GM19099 (cell line): ENCODE measurements around the gene RSRC2.

ENCODE experiments used
- POLR2A ChIP-seq: IDR thresholded peaks from 3 replicates; pipeline ENCODE4 v1.6.1; 2011; ENCODE audit warnings: low read depth; ENCODE audit not compliant: insufficient read length; ENCODE audit errors: extremely low read depth

Gene RSRC2

DNA sequence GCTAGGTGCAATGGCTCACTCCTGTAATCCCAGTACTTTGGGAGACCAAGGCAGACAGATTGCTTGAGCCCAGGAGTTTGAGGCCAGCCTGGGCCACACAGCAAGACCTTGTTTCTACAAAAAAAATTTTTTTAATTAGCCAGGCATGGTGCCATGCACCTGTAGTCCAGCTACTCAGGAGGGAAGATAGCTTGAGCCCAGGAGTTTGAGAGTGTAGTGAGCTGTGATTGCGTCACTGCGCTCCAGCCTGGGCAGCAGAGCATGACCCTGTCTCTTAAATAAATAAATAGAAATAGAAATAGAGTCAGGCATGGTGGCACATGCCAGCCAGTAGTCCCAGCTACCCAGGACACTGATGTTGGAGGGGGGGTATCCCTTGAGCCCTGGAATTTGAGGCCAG, 67.5 kb downstream of the RSRC2 start:
- no peak for TF ChIP-seq POLR2A

DNA sequence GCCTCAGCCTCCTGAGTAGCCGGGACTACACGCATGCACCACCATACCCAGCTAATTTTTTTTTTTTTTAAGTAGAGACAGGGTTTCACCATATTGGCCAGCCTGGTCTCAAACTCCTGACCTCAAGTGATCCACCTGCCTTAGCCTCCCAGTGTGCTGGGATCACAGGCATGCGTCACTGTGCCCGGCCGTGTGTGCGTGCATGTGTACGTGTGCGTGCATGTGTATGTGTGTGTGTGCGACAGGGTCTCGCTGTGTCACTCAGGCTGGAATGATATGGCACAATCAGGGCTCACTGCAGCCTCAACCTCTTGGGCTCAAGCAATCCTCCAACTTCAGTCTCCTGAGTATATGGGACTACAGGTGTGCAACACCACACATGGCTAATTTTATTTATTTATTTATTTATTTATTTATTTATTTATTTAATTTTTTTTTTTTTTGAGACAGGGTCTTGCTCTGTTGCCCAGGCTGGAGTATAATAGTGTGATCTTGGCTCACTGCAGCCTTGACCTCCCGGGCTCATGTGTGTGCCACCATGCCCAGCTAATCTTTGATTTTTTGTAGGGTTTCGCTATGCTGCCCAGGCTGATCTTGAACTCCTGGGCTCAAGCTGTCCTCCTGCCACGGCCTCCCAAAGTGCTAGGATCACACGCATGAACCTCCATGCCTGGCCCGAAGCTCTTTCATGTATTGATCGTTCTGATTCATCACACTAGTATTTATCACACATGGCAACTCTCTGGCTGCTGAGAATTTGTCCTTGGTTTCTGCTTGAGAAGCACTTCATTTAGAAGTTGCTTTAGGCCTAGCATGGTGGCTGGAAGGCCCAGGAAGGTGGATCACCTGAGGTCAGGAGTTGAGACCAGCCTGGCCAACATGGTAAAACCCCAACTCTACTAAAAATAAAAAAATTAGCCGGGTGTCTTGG, 68.4 kb downstream of the RSRC2 start:
- no peak for TF ChIP-seq POLR2A

DNA sequence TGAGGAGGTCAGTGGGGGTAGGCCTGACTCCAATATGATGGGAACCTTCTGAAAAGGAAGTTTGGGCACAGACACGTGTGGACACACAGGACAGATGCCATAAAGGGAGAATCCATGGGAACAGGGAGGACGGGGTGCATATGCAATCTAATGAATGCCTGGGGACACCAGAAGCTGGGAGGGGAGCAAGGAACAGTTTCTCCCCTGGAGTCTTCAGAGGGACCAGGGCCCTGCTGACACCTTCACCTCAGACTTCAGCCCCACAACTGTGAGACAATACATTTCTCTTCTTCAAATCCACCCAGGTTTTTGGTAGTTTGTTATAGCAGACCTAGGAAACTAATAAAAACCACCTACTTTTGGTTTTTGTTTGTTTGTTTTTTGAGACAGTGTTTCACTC, 69.1 kb downstream of the RSRC2 start:
- no peak for TF ChIP-seq POLR2A

DNA sequence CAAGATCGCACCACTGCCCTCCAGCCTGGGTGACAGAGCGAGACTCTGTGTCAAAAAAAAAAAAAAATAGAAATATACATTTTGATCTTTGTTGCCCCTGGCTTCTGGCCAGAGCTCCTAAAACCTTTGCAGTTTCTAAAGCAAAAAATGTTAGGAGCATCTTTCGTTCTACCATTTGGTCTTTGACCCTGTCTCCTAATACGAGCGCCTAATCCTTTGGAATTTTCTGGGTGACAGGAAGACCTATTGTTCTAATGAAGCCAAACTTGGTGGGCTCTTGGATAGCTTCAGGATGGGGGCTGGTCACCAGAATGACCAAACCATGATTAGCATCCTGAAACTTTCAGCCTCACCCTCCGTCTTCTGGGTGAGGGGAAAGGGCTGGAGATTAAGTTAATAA, 72.0 kb downstream of the RSRC2 start:
- no peak for TF ChIP-seq POLR2A

DNA sequence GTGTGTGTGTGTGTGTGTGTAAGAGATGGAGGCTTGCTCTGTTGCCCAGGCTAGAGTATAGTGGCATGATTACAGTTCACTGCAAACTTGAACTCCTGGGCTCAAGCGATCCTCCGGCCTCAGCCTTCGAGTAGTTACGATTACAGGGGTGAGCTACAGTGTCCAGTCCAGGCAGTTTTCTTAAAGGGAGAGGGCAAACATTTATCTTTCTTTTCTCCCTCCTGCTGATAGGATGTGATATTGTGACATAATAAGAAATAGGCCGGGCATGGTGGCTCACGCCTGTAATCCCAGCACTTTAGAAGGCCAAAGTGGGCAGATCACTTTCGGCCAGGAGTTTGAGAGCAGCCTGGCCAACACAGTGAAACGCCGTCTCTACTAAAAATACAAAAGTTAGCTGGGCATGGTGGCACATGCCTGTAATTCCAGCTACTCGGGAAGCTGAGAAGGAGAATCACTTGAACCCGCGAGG, 72.5 kb downstream of the RSRC2 start:
- no peak for TF ChIP-seq POLR2A
